Right lung (tissue), 5 donors: ENCODE measurements around the gene CD4. TPM values are rescaled to one million over a fixed set of nuclear protein-coding genes. Genes with fewer than 3 reads are reported as not detected.
A peak's percentile ranks its signal among the peaks of the same experiment; 100 is the strongest.

Source experiments
- DNase-seq, 2 donors: peaks; one replicate each; pipeline ENCODE4 v3.0.0-alpha.2; 2013
- polyA plus RNA-seq, 5 donors: library from polyadenylated mRNA; unstranded; fragments of 120-200 nt; gene quantifications; one replicate each; pipeline versions ENCODE4 v1.2.1 to v1.2.3, GENCODE V29; 2013; ENCODE audit warnings: inconsistent platforms in 1 of 5, low replicate concordance in 1 of 5; ENCODE audit not compliant: insufficient read length in 5 of 5, insufficient read depth in 1 of 5

CD4 gene
- polyA plus RNA-seq, 5 donors = 73.5 to 108 (median 89.3) TPM

GRCh38 chr12:6764011-6764828 is 25.1 kb upstream of the CD4 start:
- DNase-seq = peak; percentile 98

- no peak for DNase-seq
These were observed 24.2 kb upstream of the CD4 start for GRCh38 chr12:6765048-6765633.

DNA sequence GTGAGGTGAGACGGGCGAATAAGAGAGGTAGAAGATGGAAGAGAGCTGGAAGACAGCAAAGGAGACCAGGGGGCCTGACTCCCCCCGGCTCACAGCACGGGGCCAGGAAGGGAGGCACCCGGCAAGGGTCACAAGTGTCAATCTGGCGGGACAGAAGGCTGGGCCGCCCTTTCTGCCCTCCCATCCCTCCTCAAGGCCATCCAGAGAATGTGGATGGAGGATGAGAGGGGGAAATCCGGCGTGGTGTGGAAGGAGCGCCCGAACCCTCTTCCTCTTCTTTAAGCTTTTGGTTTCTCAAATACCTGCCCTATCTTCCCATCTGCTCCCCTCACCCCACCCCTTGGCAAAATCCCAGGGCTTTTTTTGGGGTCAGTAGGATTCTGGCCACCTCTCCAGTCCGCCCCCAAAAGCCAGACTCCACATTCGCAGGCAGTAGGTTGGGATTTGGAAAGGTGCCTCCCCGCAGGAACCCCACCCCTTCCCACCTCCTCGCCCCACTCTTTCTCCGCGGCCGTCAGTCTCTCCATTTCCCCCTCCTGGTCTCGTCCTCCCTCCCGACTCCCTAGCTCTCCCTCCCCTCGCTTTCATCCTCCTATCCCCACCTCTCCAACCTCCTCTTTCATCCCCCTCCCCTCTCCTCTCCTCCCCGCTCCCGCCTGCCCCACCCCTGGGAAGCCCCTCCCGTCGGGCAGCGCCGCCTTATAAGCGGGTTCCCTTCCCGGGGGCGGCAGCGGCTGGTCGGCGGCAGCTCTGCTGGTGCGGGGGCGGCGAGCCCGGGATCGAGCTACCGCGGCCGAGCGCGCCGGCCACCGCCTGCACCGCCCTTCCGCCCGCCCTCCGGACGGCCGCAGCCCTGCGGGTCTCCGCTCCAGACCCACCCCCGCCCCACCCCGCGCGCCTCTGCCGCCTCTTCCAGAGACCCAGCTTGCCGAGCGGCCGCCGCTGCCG is 23.4 kb upstream of the CD4 start, which contains the start of gene PTMS:
TSS of gene PTMS (plus strand) at position 730 of the 948 bp plus-strand sequence. CDS start 343 bp downstream, outside the sequence.
- peak; percentile 89 to 90 for DNase-seq

DNA sequence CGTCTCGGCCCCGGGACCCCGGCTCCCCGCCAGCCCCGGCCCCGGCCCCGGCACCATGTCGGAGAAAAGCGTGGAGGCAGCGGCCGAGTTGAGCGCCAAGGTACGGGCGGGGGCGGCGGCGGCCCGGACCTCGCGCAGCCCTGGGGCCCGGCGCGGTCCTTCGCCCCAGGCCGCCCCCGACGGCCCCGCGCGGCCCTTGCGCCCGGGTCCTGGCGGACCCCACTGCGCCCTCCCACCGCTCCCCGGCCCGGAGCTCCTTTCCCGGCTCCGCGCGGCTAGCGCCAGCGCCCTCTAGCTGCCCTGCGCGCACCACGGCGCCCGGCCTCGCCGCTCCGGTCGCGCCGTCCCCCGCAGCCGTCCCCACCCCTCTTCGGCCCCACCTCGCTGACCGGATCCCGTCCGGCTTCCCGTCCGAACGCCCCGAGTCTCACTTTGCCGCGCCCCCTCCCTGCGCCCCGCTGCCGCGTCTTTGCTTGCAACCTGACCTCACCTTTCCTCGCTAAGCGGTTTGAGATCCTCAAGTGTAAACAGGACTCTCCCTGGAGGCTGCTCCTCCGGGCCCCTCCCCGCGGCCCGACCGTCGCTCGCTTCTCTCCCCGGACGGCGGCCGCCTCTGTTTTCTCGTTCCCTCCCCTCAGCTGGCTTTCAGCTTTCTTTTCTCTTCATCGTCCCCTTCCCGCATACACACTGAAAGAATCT is 22.5 kb upstream of the CD4 start:
- peak in 1 of 2 donors; percentile 76 for DNase-seq

DNA sequence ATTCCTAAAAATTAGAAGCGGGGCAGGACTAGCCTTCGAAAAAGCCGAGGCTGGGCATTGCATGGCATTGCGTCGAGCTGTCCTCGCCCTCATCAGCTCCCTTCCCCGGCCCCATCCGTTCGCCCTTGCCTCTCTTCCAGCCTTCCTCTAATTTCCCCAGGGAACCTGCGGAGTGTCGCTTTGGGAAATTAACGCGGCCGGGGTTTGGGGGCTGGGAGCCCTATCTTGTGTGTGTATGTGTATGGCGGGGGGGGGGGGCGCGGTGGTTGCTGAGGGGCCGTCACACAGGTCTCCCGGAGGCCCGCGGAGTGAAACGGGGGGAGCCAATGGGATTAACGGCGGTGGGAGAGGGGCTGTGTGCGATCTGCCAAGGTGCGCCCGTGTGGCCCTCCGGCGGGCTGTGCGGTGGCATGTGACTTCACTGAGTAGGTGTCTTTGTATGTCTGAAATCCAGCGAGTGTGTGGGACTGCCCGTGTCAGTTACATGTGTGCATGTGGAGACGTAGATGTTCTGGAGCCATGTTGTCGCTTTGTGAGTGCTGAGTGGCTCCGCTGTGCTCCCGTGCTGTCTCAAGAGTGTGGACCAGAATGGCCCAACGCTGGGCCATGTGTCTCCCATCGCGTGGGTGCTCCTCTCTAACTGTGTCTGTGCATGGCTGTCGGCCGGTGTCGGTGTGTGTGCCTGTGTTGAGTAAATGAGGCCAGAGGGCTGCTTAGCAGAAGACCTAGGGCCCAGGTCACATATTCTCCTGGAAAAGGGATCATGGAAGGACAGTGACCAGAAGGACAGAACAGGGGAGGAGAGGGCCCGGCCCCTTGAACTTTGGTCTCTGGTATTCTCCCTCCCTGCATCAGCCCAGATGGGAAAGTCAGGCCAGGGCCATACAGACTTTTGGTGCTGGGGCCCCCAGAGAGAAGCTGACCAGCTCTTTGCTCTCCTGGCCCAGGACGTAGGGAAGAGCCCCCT is 21.7 kb upstream of the CD4 start:
- no peak for DNase-seq

- no peak for DNase-seq
These were observed 20.9 kb upstream of the CD4 start for GRCh38 chr12:6768437-6768914.

DNA sequence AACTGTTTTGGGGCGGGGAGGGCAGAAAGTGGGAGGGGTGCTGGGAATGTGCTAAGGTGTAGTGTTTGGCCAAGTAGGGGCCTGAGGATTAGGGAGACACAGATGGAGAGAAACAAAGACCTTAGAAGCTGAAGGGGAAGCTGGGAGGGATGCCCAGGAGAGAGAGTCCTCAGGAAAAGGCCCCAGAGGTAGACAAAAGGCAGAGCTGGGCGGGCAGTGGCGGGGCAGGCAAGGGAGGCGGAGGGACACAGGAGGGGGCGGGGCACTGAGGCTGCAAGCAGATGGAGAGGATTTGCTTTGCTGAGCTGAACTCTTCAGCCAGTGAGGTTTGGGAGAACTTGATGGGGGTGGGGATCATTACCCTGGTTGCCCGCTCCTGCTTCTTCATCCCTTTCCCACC is 20.3 kb upstream of the CD4 start:
- DNase-seq = no peak

DNA sequence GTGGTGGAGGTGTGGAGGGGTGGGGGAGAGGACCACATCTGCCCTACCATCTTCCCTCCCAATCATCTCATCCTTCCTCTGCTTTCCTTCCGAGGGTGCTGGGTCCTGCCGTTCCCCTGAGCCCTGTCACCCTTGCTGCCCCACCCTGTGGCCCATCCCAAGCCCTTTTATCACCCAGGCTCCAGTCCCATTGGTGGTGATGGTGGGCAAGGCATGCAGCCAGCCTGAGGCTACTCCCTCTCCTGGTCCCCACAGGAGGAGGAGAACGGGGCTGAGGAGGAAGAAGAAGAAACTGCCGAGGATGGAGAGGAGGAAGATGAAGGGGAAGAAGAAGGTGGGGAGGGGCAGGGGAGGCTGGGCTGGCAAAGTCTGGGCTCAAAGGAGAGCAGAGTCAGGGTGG is 19.7 kb upstream of the CD4 start:
- DNase-seq = no peak

DNA sequence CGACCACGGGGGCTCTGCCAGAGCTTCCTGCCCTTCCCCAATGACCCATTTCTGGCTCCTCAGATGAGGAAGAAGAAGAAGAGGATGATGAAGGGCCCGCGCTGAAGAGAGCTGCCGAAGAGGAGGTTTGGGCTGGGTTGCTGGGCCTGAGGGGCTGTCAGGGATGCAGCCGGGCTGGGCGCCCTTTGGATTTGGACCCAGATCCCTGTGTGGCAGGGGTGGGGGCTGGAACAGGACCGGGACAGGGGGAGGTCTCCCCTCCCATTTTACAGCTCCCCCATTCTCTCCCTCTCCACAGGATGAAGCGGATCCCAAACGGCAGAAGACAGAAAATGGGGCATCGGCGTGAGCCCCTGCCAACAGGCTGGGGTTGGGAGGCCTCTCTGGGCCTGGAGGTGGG is 19.2 kb upstream of the CD4 start:
- DNase-seq = no peak

GRCh38 chr12:6770600-6770999 is 18.7 kb upstream of the CD4 start:
- DNase-seq = no peak

DNA sequence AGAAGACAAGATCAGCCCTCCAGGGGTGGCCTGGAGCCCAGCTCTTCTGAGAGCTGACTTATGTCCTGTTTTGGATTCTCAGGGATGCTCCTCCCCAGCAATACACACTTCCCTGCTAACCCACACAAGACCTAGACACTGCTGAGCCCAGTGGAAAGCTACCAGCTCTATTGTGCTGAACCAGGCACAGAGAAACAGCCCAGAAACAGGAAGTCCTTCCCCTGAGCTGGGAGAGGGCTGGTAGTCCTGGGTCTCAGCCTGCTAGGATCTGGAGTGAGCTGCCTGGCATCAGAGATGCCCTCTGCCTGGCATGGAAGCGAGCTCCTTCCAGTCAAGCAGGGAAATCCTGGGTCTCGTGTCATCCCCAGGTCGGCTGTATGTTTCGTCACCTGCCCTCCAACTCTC is 18.2 kb upstream of the CD4 start:
- no peak for DNase-seq

DNA sequence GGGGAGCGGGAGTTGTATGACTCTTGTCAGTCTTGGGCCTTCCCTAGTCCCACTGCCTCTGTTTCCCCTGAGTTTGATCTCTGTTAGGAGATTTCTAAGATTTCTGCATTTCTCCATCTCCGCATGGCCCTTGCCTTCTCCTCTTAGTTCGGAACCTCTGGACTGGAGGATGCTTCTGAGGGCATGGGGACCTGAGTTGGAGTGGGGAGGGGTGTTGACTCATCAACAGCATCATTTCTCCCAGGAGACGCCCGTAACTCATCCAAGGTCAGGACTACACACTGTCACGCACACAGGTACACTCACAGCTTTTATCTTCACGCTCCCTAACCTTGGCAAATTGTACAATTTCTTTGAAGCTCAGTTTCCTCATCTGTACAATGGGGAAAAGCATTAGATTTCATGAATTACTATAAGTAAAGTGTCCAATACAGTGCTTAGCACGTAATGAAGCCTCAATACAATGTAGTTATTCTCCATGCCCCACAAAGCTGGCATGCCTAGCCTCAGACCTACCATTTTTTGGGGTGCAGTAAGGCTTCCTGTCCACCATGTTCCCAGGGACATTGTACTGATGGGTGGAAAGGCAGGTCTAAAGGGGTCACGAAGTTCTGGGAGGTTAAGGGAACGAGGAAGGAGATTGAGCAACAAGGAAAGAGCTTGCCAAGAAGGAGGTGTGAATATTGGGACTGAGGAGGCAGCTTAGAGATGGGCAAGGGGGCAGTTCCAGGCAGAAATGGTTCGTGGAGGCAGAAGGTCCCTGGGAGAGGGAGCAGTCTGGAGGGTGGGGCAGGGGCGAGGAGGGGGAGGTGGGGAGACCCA is 17.6 kb upstream of the CD4 start:
- no peak for DNase-seq

- DNase-seq = no peak
These were observed 17.0 kb upstream of the CD4 start, which contains the start of gene LAG3 for GRCh38 chr12:6772331-6772695. LAG3 (plus strand) TSS chr12:6772520; CDS start chr12:6772853, 333 bp downstream.

DNA sequence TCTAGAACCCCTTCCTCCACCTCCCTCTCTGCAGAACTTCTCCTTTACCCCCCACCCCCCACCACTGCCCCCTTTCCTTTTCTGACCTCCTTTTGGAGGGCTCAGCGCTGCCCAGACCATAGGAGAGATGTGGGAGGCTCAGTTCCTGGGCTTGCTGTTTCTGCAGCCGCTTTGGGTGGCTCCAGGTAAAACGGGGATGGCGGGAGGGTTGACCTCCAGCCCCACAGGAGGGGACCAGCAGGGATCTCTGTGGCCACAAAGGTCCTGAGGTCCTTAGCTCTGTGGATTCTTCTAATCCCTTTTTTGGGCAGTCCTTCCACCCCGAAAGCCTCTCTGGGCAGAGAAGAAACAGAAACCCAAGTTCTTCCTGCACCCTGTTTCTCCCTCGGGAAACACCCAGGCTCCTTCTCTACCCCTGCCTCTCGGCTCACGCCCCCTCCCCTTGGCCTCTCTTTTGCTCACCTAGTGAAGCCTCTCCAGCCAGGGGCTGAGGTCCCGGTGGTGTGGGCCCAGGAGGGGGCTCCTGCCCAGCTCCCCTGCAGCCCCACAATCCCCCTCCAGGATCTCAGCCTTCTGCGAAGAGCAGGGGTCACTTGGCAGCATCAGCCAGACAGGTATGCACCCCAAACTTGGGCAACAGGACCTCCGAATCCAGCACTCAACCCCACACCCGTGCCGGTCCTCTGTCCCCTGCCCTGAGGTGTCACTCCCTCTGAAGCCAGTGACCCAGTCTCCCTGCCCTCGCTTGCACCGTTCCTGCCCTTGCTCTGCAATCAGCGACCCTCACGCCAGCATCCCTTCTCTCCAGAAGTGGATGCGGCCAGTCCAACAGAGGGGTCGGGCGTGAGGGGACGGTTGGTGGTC is 16.4 kb upstream of the CD4 start:
- DNase-seq = no peak

GRCh38 chr12:6773590-6774351 is 15.6 kb upstream of the CD4 start:
- no peak for DNase-seq

- no peak for DNase-seq
These were observed 14.7 kb upstream of the CD4 start for GRCh38 chr12:6774499-6775062.
